Stimulated activated naive B cell treated with anti-CD40 and anti-IgM and Interleukin-4, amounts not matched to agents 10 μg/mL and 1 μg/mL and 100 μg/mL, for 72 hours (primary cell): Measurements from ENCODE around the gene ABCD3.

Experiments used
- ATAC-seq, 2 donors: fragments of 150-1000 bp; cut with Tn5 transposase; replicated peaks; 2 replicates each; pipeline ENCODE4 v1.10.0; 2021; ENCODE audit warnings: moderate library complexity in 1 of 2
- DNase-seq: peaks from one replicate; pipeline ENCODE4 v3.0.0; 2021
- H3K27ac Mint-ChIP-seq: one replicate; pipeline ENCODE4 v1.8.0; 2022; ENCODE audit warnings: mild to moderate bottlenecking, mixed read lengths
- H3K27me3 Mint-ChIP-seq, 2 donors: one replicate each; pipeline ENCODE4 v1.8.0; 2022; ENCODE audit warnings: mixed read lengths in 2 of 2
- H3K36me3 Mint-ChIP-seq, 2 donors: one replicate each; pipeline ENCODE4 v1.8.0; 2022; ENCODE audit warnings: mixed read lengths in 2 of 2, mild to moderate bottlenecking in 1 of 2
- H3K4me1 Mint-ChIP-seq, 2 donors: one replicate each; pipeline ENCODE4 v1.8.0; 2022; ENCODE audit warnings: mixed read lengths in 2 of 2, mild to moderate bottlenecking in 1 of 2
- H3K4me3 Mint-ChIP-seq, 2 donors: one replicate each; pipeline ENCODE4 v1.8.0; 2022; ENCODE audit warnings: mild to moderate bottlenecking in 2 of 2, mixed read lengths in 2 of 2, moderate library complexity in 1 of 2
- H3K9me3 Mint-ChIP-seq, 2 donors: one replicate each; pipeline ENCODE4 v1.8.0; 2022; ENCODE audit warnings: mixed read lengths in 2 of 2, mild to moderate bottlenecking in 1 of 2

ABCD3 gene

DNA sequence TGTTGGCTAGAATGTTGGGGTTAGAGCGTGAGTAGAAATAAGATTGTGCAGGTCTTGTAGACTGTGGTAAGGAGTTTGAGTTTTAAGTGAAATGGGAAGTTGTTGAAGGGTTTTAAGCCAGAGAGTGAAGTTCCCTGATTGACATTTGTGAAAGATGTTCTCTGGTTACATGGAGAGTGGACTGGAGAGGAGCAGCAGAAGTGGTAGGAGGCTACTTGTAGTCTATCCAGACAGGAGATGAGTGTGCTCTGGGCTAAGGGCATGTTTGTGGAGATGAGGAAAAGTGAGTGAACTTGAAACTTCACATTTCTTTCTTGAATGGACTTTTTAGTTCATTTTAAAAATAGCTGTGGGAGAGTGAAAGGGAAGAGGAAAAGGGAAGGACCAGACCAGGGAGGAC is 86.4 kb downstream of the ABCD3 start:
- H3K36me3 Mint-ChIP-seq = peaks cover 39 to 40% of the 10 kb centered on the region in 2 donors
- no peak overlapping the region for H3K4me3 Mint-ChIP-seq

GRCh38 chr1:94512816-94513215 is 94.6 kb downstream of the ABCD3 start:
- no peaks in the 10 kb centered on the region for H3K27me3 Mint-ChIP-seq
- H3K4me1 Mint-ChIP-seq = no peaks in the 10 kb centered on the region
- H3K4me3 Mint-ChIP-seq = no peak overlapping the region
- ATAC-seq (no peak), DNase-seq (no peak)
- H3K36me3 Mint-ChIP-seq = peaks cover 23 to 24% of the 10 kb centered on the region in 2 donors
- H3K9me3 Mint-ChIP-seq = no peaks in the 10 kb centered on the region
- no peak overlapping the region for H3K27ac Mint-ChIP-seq

More for the DNA sequence above, 86.4 kb downstream of the ABCD3 start:
- Mint-ChIP-seq H3K27ac (no peak overlapping the region), H3K4me1 (peaks cover 6 to 13% of the 10 kb centered on the region in 2 donors), H3K27me3 (no peaks in the 10 kb centered on the region), H3K9me3 (no peaks in the 10 kb centered on the region)
- no peak for ATAC-seq
- no peak for DNase-seq

- DNase-seq = no peak
- Mint-ChIP-seq H3K4me3 (no peak overlapping the region), H3K4me1 (no peaks in the 10 kb centered on the region), H3K9me3 (no peaks in the 10 kb centered on the region), H3K27me3 (no peaks in the 10 kb centered on the region), H3K36me3 (peaks cover 19 to 22% of the 10 kb centered on the region in 2 donors), H3K27ac (no peak overlapping the region)
- ATAC-seq = peak; percentile 42 to 43
Observed at GRCh38 chr1:94514095-94514727, 96.0 kb downstream of the ABCD3 start.

- ATAC-seq (no peak), DNase-seq (no peak)
- Mint-ChIP-seq H3K27ac (no peak overlapping the region), H3K27me3 (no peaks in the 10 kb centered on the region), H3K4me3 (no peak overlapping the region), H3K9me3 (no peaks in the 10 kb centered on the region), H3K36me3 (peaks cover 10 to 15% of the 10 kb centered on the region in 2 donors), H3K4me1 (no peaks in the 10 kb centered on the region)
Observed at GRCh38 chr1:94515296-94515947, 97.2 kb downstream of the ABCD3 start.

GRCh38 chr1:94519351-94519750 is 101.2 kb downstream of the ABCD3 start:
- no peak for DNase-seq
- no peaks in the 10 kb centered on the region for H3K27me3 Mint-ChIP-seq

DNA sequence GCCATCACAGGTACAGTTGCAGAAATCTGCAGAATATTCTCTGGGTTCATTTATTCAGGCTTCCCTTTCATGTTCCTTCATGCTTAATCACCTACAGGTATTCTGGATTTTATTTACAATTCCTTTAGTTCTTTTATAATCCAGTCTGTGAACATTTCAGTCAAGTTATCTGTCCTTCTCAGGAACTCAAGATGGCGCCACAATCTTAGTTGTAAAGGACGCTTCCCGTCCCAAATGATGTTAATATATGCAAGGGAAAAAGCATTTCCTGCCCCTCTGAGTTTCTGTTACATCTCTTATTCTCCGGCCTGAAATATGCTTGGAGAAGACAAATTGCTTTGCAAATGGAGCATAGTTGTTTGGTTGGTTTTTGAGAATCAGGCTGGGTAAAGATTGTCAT is 104.1 kb downstream of the ABCD3 start:
- ATAC-seq (no peak), DNase-seq (no peak)
- Mint-ChIP-seq H3K27ac (no peak overlapping the region), H3K4me3 (no peak overlapping the region), H3K9me3 (no peaks in the 10 kb centered on the region), H3K27me3 (no peaks in the 10 kb centered on the region), H3K4me1 (no peaks in the 10 kb centered on the region), H3K36me3 (peaks cover 2 to 3% of the 10 kb centered on the region in 2 donors)

More at GRCh38 chr1:94519351-94519750, 101.2 kb downstream of the ABCD3 start:
- ATAC-seq = no peak
- peaks cover 3 to 5% of the 10 kb centered on the region in 2 donors for H3K36me3 Mint-ChIP-seq
- H3K27ac Mint-ChIP-seq = no peak overlapping the region
- H3K4me3 Mint-ChIP-seq = no peak overlapping the region
- H3K9me3 Mint-ChIP-seq = no peaks in the 10 kb centered on the region
- no peaks in the 10 kb centered on the region for H3K4me1 Mint-ChIP-seq

DNA sequence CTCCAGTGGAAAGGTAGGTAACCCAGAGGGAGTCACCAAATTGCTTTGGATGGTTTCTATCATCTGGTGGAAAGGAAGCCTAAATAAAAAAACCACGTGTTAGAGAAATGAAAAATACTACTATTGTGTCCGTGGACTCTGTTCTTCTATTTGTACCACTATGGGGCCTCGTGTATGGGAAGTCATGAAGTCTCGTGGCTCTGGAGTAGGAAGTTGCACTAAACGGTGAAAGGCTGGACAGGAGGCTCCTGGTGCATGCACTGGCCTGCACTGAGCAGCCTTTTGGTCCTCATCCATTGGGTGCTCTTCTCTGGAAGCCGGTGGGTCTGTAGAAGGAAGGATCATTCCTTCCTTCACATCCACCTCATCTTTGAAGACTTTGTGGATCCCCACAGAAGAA is 106.3 kb downstream of the ABCD3 start:
- no peaks in the 10 kb centered on the region for H3K36me3 Mint-ChIP-seq
- no peaks in the 10 kb centered on the region for H3K9me3 Mint-ChIP-seq
- no peak overlapping the region for H3K4me3 Mint-ChIP-seq
- H3K27me3 Mint-ChIP-seq = no peaks in the 10 kb centered on the region
- H3K27ac Mint-ChIP-seq = no peak overlapping the region
- DNase-seq = no peak
- H3K4me1 Mint-ChIP-seq = no peaks in the 10 kb centered on the region
- ATAC-seq = no peak

DNA sequence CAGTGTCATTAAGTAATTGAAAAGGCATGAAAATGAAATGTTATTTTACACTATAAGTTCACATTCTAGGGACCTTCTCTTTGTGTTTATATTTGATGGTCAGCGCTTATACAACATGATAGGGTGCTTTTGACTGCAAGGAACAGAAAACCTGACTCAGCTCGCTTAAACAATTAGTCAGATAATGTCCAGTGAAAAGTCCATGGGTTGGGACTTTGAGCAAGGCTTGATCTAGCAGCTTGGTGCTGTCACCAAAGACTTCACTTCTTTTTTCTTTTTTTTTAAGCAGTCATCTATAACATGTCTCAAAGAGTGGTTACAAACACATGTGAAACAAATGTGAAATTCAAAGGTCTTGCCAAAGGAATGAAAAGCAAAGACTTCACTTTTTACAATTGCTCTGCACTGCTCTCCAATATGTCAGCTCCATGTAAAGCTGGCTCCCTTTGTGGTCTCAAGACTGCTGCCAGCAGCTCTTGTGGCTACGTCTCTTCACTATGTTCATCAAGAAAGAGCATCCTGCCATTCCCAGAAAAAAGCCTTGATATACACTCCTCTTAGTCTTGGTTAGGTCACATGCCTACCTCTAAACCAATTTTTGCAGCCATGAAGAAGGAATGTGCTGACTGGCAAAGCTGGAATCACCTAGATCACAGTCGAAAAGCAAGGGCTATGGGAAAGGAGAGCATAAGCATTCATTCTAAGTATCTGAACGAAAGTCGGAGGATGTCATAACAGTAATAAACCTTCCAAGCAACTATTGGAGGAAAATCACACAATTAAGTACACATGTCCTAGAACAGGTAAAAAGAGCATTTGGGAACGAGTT is 108.2 kb downstream of the ABCD3 start:
- ATAC-seq = no peak
- H3K27ac Mint-ChIP-seq = no peak overlapping the region
- H3K4me3 Mint-ChIP-seq = no peak overlapping the region
- no peaks in the 10 kb centered on the region for H3K9me3 Mint-ChIP-seq
- no peaks in the 10 kb centered on the region for H3K36me3 Mint-ChIP-seq
- DNase-seq = no peak
- no peaks in the 10 kb centered on the region for H3K27me3 Mint-ChIP-seq
- H3K4me1 Mint-ChIP-seq = no peaks in the 10 kb centered on the region

DNA sequence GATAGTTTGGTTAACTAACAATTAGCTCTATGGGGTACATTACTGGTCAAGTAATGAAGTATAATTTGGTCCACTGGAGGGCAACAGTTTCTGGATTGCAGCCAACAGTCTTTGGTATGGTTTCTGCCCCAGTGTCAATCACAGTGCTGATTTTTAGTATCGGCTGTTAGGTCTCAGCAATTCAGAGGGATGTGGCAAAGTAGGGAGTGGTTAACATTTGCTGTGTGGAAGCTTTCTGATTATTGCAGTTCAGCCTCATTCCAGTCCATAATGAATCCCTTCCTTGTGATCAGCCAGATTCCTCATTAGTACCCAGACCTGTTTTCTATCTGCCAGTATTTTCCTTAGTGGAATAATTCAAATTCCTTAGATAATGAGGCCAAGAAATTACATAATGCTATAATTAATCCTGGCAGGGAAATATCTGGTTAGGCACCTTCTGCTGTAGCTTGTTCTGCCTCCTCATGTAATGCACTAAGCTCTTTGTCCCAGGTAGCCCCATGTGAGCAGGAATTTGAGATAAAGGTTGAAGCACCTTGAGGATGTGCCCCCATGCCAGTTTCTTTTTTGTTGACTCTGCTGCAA is 109.3 kb downstream of the ABCD3 start:
- no peak overlapping the region for H3K4me3 Mint-ChIP-seq
- no peak for ATAC-seq
- no peaks in the 10 kb centered on the region for H3K27me3 Mint-ChIP-seq
- DNase-seq = no peak
- no peaks in the 10 kb centered on the region for H3K4me1 Mint-ChIP-seq
- no peaks in the 10 kb centered on the region for H3K9me3 Mint-ChIP-seq
- no peaks in the 10 kb centered on the region for H3K36me3 Mint-ChIP-seq
- H3K27ac Mint-ChIP-seq = no peak overlapping the region

DNA sequence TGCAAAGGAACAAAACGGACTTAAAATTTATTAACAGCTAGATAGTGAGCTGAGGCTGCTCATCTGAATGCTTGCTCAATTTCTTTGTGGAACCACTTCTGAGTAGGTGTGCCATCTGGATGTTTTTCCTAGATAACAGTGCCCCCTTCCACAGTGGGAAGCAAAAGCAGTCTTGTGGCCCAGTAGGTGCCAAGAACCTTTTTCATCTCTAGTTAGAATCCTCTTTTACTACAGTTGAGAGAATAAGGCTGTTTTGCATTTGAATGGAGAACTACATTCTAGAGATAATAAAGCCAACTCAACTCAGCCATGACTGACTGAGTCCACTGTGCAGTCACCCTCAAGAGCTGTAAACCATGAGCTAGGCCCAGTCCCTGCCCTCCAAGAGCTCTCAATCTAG is 110.1 kb downstream of the ABCD3 start:
- no peak overlapping the region for H3K27ac Mint-ChIP-seq
- H3K9me3 Mint-ChIP-seq = no peaks in the 10 kb centered on the region
- ATAC-seq (no peak), DNase-seq (no peak)
- H3K27me3 Mint-ChIP-seq = no peaks in the 10 kb centered on the region
- H3K4me3 Mint-ChIP-seq = no peak overlapping the region
- no peaks in the 10 kb centered on the region for H3K36me3 Mint-ChIP-seq
- H3K4me1 Mint-ChIP-seq = no peaks in the 10 kb centered on the region

DNA sequence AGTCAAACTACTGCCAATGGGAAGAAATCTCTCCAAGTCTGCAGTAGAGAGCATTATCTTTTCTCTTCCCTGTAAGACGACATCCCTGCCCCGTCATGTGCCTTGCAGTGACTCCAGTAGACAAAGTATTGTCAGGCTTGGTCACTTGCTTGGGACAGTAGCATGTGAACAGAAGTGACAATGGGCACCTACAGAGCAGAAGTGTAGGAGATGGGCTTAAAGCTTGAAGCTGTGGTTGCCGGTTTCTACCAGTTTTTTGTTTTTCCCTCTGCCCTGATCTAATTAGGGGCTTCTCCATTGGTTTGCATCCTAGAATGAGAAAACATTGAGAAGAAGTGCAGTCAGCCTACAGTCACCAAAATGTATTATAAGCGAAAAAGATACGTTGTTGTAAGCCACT is 110.6 kb downstream of the ABCD3 start:
- Mint-ChIP-seq H3K27ac (no peak overlapping the region), H3K4me3 (no peak overlapping the region), H3K4me1 (no peaks in the 10 kb centered on the region), H3K27me3 (no peaks in the 10 kb centered on the region), H3K9me3 (no peaks in the 10 kb centered on the region), H3K36me3 (no peaks in the 10 kb centered on the region)
- no peak for DNase-seq
- no peak for ATAC-seq

GRCh38 chr1:94529416-94529815 is 111.2 kb downstream of the ABCD3 start:
- Mint-ChIP-seq H3K27ac (no peak overlapping the region), H3K4me1 (no peaks in the 10 kb centered on the region), H3K27me3 (no peaks in the 10 kb centered on the region), H3K4me3 (no peak overlapping the region), H3K36me3 (no peaks in the 10 kb centered on the region), H3K9me3 (no peaks in the 10 kb centered on the region)
- ATAC-seq (no peak), DNase-seq (no peak)

- Mint-ChIP-seq H3K27ac (no peak overlapping the region), H3K9me3 (no peaks in the 10 kb centered on the region), H3K4me1 (no peaks in the 10 kb centered on the region), H3K36me3 (no peaks in the 10 kb centered on the region), H3K4me3 (no peak overlapping the region), H3K27me3 (peaks cover 0 to 6% of the 10 kb centered on the region in 2 donors)
- DNase-seq = no peak
- no peak for ATAC-seq
Observed at GRCh38 chr1:94530373-94530878, 112.2 kb downstream of the ABCD3 start.

GRCh38 chr1:94531664-94532063 is 113.5 kb downstream of the ABCD3 start:
- no peaks in the 10 kb centered on the region for H3K36me3 Mint-ChIP-seq
- H3K4me1 Mint-ChIP-seq = no peaks in the 10 kb centered on the region
- H3K9me3 Mint-ChIP-seq = no peaks in the 10 kb centered on the region
- no peak overlapping the region for H3K27ac Mint-ChIP-seq
- H3K27me3 Mint-ChIP-seq = peaks cover 0 to 11% of the 10 kb centered on the region in 2 donors
- ATAC-seq (no peak), DNase-seq (no peak)
- no peak overlapping the region for H3K4me3 Mint-ChIP-seq
